Lung (tissue), 16 donors: ENCODE measurements around the gene HINT1. TPM values are rescaled to one million over a fixed set of nuclear protein-coding genes. Genes with fewer than 3 reads are reported as not detected.
A peak's percentile ranks its signal among the peaks of the same experiment; 100 is the strongest.

Source experiments
- ATAC-seq: fragments of 200-7000 bp; cut with Tn5 transposase; one replicate; pipeline ENCODE4 v1.9.1; 2020; ENCODE audit warnings: moderate number of reproducible peaks; ENCODE audit not compliant: insufficient read depth, low FRiP score
- DNase-seq, 3 donors: peaks; one replicate each; pipeline ENCODE4 v3.0.0-alpha.2; 2013 to 2017
- H3K27ac ChIP-seq, 2 donors: one replicate each; pipeline ENCODE4 v1.5.1; 2013; ENCODE audit warnings: mild to moderate bottlenecking in 2 of 2, moderate library complexity in 2 of 2, control low read depth in 1 of 2, inconsistent platforms in 1 of 2, low read depth in 1 of 2, low read length in 1 of 2
- H3K27me3 ChIP-seq, 3 donors: one replicate each; pipeline ENCODE4 v1.5.1; 2013; ENCODE audit warnings: low read length in 2 of 3; ENCODE audit not compliant: control insufficient read depth in 3 of 3, insufficient read depth in 3 of 3
- H3K36me3 ChIP-seq, 4 donors: one replicate each; pipeline ENCODE4 v1.5.1; 2013; ENCODE audit warnings: low read length in 4 of 4, mild to moderate bottlenecking in 1 of 4, moderate library complexity in 1 of 4; ENCODE audit not compliant: control insufficient read depth in 4 of 4, insufficient read depth in 4 of 4
- H3K4me1 ChIP-seq, 5 donors: one replicate each; pipeline ENCODE4 v1.5.1; 2013; ENCODE audit warnings: low read length in 5 of 5, mild to moderate bottlenecking in 2 of 5, moderate library complexity in 1 of 5; ENCODE audit not compliant: control insufficient read depth in 5 of 5, insufficient read depth in 5 of 5
- H3K4me3 ChIP-seq: one replicate; pipeline ENCODE4 v1.5.1; 2013; ENCODE audit warnings: mild to moderate bottlenecking, control low read depth, moderate library complexity
- H3K9ac ChIP-seq, 2 donors: one replicate each; pipeline ENCODE4 v1.5.1; 2013; ENCODE audit warnings: low read length in 2 of 2, control low read depth in 1 of 2; ENCODE audit not compliant: insufficient read depth in 1 of 2
- H3K9me3 ChIP-seq, 4 donors: one replicate each; pipeline ENCODE4 v1.5.1; 2013; ENCODE audit warnings: low read length in 3 of 4, mild to moderate bottlenecking in 1 of 4, moderate library complexity in 1 of 4; ENCODE audit not compliant: control insufficient read depth in 4 of 4, insufficient read depth in 3 of 4
- WGBS, 2 donors: extraction: QIAGEN DNeasy Blood & Tissue Kit; methylation state at CpG; one replicate each; pipeline ENCODE4 v1.1.7; 2013; 5-methylcytosine and 5-hydroxymethylcytosine counted together
- long read RNA-seq, 5 donors: transcript quantifications; one replicate each; lab custom pipeline, GENCODE V29; 2026
- polyA plus RNA-seq, 2 donors: library from polyadenylated mRNA; stranded (reverse); fragments of 200-250 nt; gene quantifications; one replicate each; pipeline ENCODE4 v1.2.1, GENCODE V29; 2013
- total RNA-seq, 2 donors: library from RNA; depleted of rRNA in 1 of 2; stranded (reverse); fragments of >200 nt in 1 of 2; gene quantifications; one replicate each; pipeline ENCODE4 v1.2.1, GENCODE V29; 2014 to 2021
- TF ChIP-seq, protein P1 (sequence below): IDR thresholded peaks from 2 replicates; pipeline ENCODE4 v1.5.1; 2012; ENCODE audit warnings: mild to moderate bottlenecking; ENCODE audit errors: control extremely low read depth, extremely low read depth
- donor health status: control.
- donor health status: control.
- donor health status: Bipolar disorder and iron deficiency.
- donor health status: healthy.
- donor health status: DM: yes; HTN: yes; CAD: no.

Gene HINT1
- total RNA-seq: 100 to 1,000 TPM; 125 to 149 TPM
- 100 to 1,000 TPM; 215 to 259 TPM for polyA plus RNA-seq
- long read RNA-seq, donor 1, transcript HINT1-201 (3 exons, 1,081 nt): major isoform, 312 of 392 reads
- long read RNA-seq, donor 1, partial matches to known transcripts: 61 of 392 reads
- long read RNA-seq, donor 1, other reads (novel, unspliced or antisense): 16 of 392 reads
- long read RNA-seq, donor 2, transcript HINT1-201 (3 exons, 1,081 nt): major isoform, 164 of 199 reads
- long read RNA-seq, donor 2, partial matches to known transcripts: 18 of 199 reads
- long read RNA-seq, donor 2, other reads (novel, unspliced or antisense): 10 of 199 reads
- long read RNA-seq, donor 3, transcript HINT1-201 (3 exons, 1,081 nt): major isoform, 215 of 284 reads
- long read RNA-seq, donor 3, partial matches to known transcripts: 47 of 284 reads
- long read RNA-seq, donor 3, other reads (novel, unspliced or antisense): 20 of 284 reads
- long read RNA-seq, donor 4, transcript HINT1-201 (3 exons, 1,081 nt): major isoform, 170 of 238 reads
- long read RNA-seq, donor 4, partial matches to known transcripts: 42 of 238 reads
- long read RNA-seq, donor 4, other reads (novel, unspliced or antisense): 17 of 238 reads
- long read RNA-seq, donor 5, transcript HINT1-209 (3 exons, 656 nt): minor isoform, 11 of 492 reads
- long read RNA-seq, donor 5, transcript HINT1-204 (2 exons, 681 nt): minor isoform, 9 of 492 reads
- long read RNA-seq, donor 5, transcript HINT1-201 (3 exons, 1,081 nt): major isoform, 373 of 492 reads
- long read RNA-seq, donor 5, partial matches to known transcripts: 52 of 492 reads
- long read RNA-seq, donor 5, other reads (novel, unspliced or antisense): 42 of 492 reads

DNA sequence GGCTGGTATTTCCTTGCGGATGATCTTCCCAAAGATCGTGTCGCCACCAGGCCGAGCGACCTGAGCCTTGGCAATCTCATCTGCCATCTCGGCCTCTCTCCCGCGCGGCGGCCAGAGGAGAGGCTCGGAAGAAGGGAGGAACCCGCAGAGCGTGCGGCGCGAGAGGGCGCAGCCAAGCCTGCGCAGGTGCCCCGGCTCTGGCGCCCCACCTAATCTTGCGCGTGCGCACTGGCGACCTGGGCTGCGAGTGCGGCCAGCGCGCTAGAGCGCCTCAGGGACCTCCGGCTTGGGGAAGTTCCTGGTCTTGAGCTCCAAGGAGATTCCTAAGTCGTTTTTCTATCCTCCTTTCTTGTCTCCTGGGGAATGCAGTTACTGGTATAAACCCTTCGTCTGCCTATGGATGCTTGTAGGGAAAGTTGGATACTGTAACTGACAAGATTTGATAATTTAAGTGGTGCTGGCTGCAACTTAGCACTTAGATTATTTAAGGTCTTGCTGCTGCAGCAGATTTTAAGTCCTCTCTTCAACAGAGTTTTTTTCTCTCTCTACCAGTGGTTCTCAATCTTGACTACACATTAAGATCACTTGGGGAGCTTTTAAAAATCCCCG is at the start of gene HINT1:
HINT1 (minus strand) TSS at position 138 of the 609 bp plus-strand sequence; CDS start at position 87, 51 bp downstream.
- Histone ChIP-seq H3K4me3 (peak within 1 kb of the TSS; percentile 94), H3K36me3 (peaks cover 6 to 16% (median 9%) of the 10 kb centered on the region in 4 donors), H3K9me3 (no peaks in the 10 kb centered on the region), H3K9ac (peak within 1 kb of the TSS; percentile 83), H3K4me1 (peaks cover 0 to 27% (median 0%) of the 10 kb centered on the region in 5 donors), H3K27me3 (no peaks in the 10 kb centered on the region), H3K27ac (peak within 1 kb of the TSS; percentile 92 to 98)
- DNase-seq: peak; percentile 91 to 92 (median 91)
- 1% methylated on average over 30 to 33 of the region's 33 CpGs for WGBS, 2 donors
- TF ChIP-seq, protein P1, sequence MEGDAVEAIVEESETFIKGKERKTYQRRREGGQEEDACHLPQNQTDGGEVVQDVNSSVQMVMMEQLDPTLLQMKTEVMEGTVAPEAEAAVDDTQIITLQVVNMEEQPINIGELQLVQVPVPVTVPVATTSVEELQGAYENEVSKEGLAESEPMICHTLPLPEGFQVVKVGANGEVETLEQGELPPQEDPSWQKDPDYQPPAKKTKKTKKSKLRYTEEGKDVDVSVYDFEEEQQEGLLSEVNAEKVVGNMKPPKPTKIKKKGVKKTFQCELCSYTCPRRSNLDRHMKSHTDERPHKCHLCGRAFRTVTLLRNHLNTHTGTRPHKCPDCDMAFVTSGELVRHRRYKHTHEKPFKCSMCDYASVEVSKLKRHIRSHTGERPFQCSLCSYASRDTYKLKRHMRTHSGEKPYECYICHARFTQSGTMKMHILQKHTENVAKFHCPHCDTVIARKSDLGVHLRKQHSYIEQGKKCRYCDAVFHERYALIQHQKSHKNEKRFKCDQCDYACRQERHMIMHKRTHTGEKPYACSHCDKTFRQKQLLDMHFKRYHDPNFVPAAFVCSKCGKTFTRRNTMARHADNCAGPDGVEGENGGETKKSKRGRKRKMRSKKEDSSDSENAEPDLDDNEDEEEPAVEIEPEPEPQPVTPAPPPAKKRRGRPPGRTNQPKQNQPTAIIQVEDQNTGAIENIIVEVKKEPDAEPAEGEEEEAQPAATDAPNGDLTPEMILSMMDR: no peak
- ATAC-seq: peak; percentile 88

DNA sequence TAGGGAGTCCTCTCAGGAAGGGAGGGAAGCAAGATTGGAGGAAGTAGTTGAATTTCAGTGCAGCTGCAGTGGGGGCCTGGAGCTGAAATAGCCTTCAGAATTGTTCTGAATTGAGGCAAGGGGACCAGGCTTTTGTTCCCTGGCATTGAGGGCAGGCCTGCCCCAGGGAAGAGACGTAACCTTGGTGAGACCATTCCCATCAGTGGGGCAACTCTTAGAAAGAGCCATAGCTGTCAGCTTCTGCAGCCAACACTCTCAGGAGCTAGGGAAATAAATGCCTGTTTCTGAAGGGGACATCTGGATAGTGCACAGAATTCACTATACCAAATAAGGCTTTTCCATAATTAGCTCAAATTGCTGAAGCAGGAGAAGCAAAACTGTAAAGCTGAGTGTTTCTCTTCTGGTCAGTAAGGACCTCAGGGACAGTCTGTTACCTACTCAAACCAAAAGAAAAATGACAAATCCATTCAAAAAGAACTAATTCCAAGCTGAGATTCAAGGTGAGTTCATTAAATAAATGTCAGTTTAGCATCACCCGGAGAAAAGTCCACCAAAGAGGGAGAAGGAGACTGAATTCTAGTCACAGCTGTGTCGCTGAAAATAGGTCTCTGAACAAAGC is 49.7 kb upstream of the HINT1 start:
- Histone ChIP-seq H3K27me3 (no peaks in the 10 kb centered on the region), H3K36me3 (no peaks in the 10 kb centered on the region), H3K27ac (no peak overlapping the region), H3K9me3 (no peaks in the 10 kb centered on the region), H3K9ac (no peak overlapping the region), H3K4me3 (no peak overlapping the region), H3K4me1 (no peaks in the 10 kb centered on the region)
- ATAC-seq: no peak
- TF ChIP-seq, protein P1: no peak
- 80 to 83% methylated on average over 3 of the region's 3 CpGs for WGBS, 2 donors
- DNase-seq: no peak

DNA sequence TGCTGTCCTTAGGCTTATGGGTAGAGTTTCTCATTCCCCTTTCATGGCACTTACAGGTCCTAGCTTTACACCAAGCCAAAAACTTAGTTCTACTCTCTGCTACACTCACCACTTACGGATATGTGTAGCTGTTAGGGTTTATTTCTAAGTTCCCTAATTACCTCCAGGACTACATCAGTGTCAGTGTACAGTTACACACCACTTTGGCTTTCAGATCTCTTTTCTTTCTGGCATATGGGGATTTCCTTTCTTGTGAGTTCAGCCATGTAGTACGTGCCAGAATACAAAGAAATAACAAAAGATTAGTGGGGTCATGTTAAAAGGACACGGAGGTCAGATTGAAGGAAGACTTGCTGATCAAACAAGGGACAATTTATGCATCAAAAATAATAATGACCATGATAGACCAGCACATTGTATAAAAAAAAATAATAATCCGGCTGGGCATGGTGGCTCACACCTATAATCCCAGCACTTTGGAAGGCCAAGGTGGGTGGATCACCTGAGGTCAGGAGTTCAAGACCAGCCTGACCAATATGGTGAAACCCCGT is 47.5 kb upstream of the HINT1 start:
- no peak overlapping the region for H3K27ac ChIP-seq
- WGBS, 2 donors: 69 to 73% methylated on average over 5 of the region's 5 CpGs
- H3K4me3 ChIP-seq: no peak overlapping the region
- TF ChIP-seq, protein P1: no peak
- DNase-seq: no peak
- no peaks in the 10 kb centered on the region for H3K9me3 ChIP-seq
- ATAC-seq: no peak
- no peaks in the 10 kb centered on the region for H3K36me3 ChIP-seq
- H3K4me1 ChIP-seq: no peaks in the 10 kb centered on the region
- no peaks in the 10 kb centered on the region for H3K27me3 ChIP-seq
- H3K9ac ChIP-seq: no peak overlapping the region
